CD4-positive, alpha-beta T cell (primary cell): ENCODE data around the gene EPS15. TPM values are rescaled to one million over a fixed set of nuclear protein-coding genes. Genes with fewer than 3 reads are reported as not detected.
"Not testable (repeated sequence)": the region's sequence is repeated elsewhere in the genome, so short reads cannot be mapped to it uniquely, and the experiment has no call there.

Source experiments
- ATAC-seq: fragments of 200-7000 bp; cut with Tn5 transposase; one replicate; pipeline ENCODE4 v1.10.0; 2022; ENCODE audit warnings: mild to moderate bottlenecking; ENCODE audit not compliant: poor library complexity
- CTCF ChIA-PET: fragments of 350-600 bp; sonication (Branson Sonifier 250); formaldehyde crosslinking; loops from one replicate; lab custom pipeline; 2021; ENCODE audit warnings: antibody characterized with exemption, inconsistent platforms; lab: Charles Lee
- POLR2A ChIA-PET: fragments of 350-600 bp; sonication (Branson Sonifier 250); formaldehyde crosslinking; loops from one replicate; lab custom pipeline; 2021; ENCODE audit warnings: antibody characterized with exemption, inconsistent platforms; lab: Charles Lee
- DNase-seq, 14 experiments: peaks; one replicate each; pipeline ENCODE4 v3.0.0-alpha.2; 2013 to 2020; ENCODE audit warnings: mixed read lengths in 2 of 14
- H3K27ac ChIP-seq, 2 donors: one replicate each; pipeline versions ENCODE4 v1.5.1 to v1.7.0; 2013; ENCODE audit warnings: low read length in 2 of 2, low read depth in 1 of 2, mild to moderate bottlenecking in 1 of 2
- H3K27me3 ChIP-seq, 2 experiments: 1 replicate in 1 of 2; 2 replicates in 1 of 2; pipeline versions ENCODE4 v1.6.1 to v1.7.0; 2013; ENCODE audit warnings: low read length in 2 of 2, control low read depth in 1 of 2, mild to moderate bottlenecking in 1 of 2, moderate library complexity in 1 of 2; ENCODE audit not compliant: insufficient read depth in 2 of 2, control insufficient read depth in 1 of 2
- H3K36me3 ChIP-seq: one replicate; pipeline ENCODE4 v1.6.1; 2013; ENCODE audit warnings: low read length, control low read depth; ENCODE audit not compliant: insufficient read depth
- H3K4me1 ChIP-seq: one replicate; pipeline ENCODE4 v1.6.1; 2013; ENCODE audit warnings: low read length, control low read depth; ENCODE audit not compliant: insufficient read depth
- H3K4me3 ChIP-seq: one replicate; pipeline ENCODE4 v1.5.1; 2013; ENCODE audit warnings: mild to moderate bottlenecking, low read length, moderate library complexity
- H3K9me3 ChIP-seq, 2 experiments: 1 replicate in 1 of 2; 2 replicates in 1 of 2; pipeline versions ENCODE4 v1.6.1 to v1.7.0; 2013; ENCODE audit warnings: low read length in 2 of 2, mild to moderate bottlenecking in 2 of 2, control low read depth in 1 of 2, moderate library complexity in 1 of 2; ENCODE audit not compliant: control insufficient read depth in 1 of 2, insufficient read depth in 1 of 2
- H3K27ac Mint-ChIP-seq: one replicate; pipeline ENCODE4 v1.8.0; 2020; ENCODE audit warnings: mixed read lengths
- H3K27me3 Mint-ChIP-seq: one replicate; pipeline ENCODE4 v1.8.0; 2021; ENCODE audit warnings: mixed read lengths
- H3K36me3 Mint-ChIP-seq: one replicate; pipeline ENCODE4 v1.8.0; 2021; ENCODE audit warnings: low read depth, mixed read lengths
- H3K4me1 Mint-ChIP-seq: one replicate; pipeline ENCODE4 v1.8.0; 2021; ENCODE audit warnings: low read depth, mixed read lengths
- H3K4me3 Mint-ChIP-seq: one replicate; pipeline ENCODE4 v1.8.0; 2020; ENCODE audit warnings: mild to moderate bottlenecking, mixed read lengths
- H3K9me3 Mint-ChIP-seq: one replicate; pipeline ENCODE4 v1.8.0; 2020; ENCODE audit warnings: mixed read lengths
- CTCF ChIP-seq: fragments of 200-600 bp; IDR thresholded peaks from one replicate; pipeline ENCODE4 v1.8.0; 2022; ENCODE audit warnings: antibody characterized with exemption, mild to moderate bottlenecking
- intact Hi-C, 2 experiments: fragments of 100-400 bp; cut with DNase I in 1 of 2; cut with micrococcal nuclease in 1 of 2; formaldehyde crosslinking; loops; one replicate each; pipeline versions ENCODE4 v1.15.1 to v1.9.0; 2023 to 2025; cut with DNase I, micrococcal nuclease
- total RNA-seq, 174 experiments: library from RNA in 2 of 174; stranded (reverse) in 2 of 174; gene quantifications; one replicate each; pipeline ENCODE4 v1.2.3 and lab custom pipeline; 2021 to 2026

Gene EPS15
- total RNA-seq, 2 experiments from 2014 or later, result 44.5 to 47.9 TPM

- no peak for TF ChIP-seq CTCF
- Mint-ChIP-seq H3K4me3 (no peak overlapping the region), H3K27me3 (no peaks in the 10 kb centered on the region), H3K4me1 (no peaks in the 10 kb centered on the region), H3K27ac (no peak overlapping the region), H3K9me3 (no peaks in the 10 kb centered on the region), H3K36me3 (peaks cover 72% of the 10 kb centered on the region)
- DNase-seq (no peak), ATAC-seq (no peak)
- Histone ChIP-seq H3K4me3 (no peak overlapping the region), H3K36me3 (peaks cover 28% of the 10 kb centered on the region), H3K27ac (no peak overlapping the region), H3K9me3 (no peaks in the 10 kb centered on the region), H3K4me1 (no peaks in the 10 kb centered on the region), H3K27me3 (no peaks in the 10 kb centered on the region)
- ChIA-PET CTCF (no interaction called here), POLR2A (no interaction called here)
- intact Hi-C loops, result no loop called here
These were observed 66.1 kb downstream of the EPS15 start for GRCh38 chr1:51453010-51453409.

DNA sequence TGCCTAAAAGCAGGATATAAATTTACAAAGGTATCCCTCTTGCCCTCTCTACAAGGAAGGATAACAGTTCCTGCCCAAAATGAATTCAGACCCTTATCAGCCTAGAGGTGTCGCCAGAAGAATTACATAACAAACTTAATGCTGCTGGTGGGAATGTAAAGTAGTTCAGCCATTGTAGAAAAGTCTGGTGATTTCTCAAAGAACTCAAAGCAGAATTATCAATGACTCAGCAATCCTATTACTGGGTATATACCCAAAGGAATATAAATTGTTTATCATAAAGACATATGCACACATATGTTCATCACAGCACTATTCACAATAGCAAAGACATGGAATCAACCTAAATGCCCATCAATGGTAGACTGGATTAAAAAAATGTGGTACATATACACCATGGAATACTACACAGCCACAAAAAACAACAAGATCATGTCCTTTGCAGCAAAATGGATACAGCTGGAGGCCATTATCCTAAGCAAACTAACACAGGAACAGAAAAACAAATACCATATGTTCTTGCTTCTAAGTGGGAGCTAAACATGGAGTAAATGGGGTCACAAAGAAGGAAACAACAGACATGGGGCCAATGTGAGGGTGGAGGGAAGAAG is 70.1 kb downstream of the EPS15 start:
- peaks cover 39% of the 10 kb centered on the region for H3K36me3 ChIP-seq
- POLR2A ChIA-PET, H3K4me3 ChIP-seq, H3K9me3 ChIP-seq, DNase-seq, CTCF ChIA-PET, H3K27ac Mint-ChIP-seq, H3K9me3 Mint-ChIP-seq, H3K4me1 ChIP-seq, H3K27me3 ChIP-seq, H3K27ac ChIP-seq, H3K27me3 Mint-ChIP-seq, H3K4me3 Mint-ChIP-seq, ATAC-seq, H3K4me1 Mint-ChIP-seq, intact Hi-C loops: not testable (repeated sequence)
- peaks cover 81% of the 10 kb centered on the region for H3K36me3 Mint-ChIP-seq

DNA sequence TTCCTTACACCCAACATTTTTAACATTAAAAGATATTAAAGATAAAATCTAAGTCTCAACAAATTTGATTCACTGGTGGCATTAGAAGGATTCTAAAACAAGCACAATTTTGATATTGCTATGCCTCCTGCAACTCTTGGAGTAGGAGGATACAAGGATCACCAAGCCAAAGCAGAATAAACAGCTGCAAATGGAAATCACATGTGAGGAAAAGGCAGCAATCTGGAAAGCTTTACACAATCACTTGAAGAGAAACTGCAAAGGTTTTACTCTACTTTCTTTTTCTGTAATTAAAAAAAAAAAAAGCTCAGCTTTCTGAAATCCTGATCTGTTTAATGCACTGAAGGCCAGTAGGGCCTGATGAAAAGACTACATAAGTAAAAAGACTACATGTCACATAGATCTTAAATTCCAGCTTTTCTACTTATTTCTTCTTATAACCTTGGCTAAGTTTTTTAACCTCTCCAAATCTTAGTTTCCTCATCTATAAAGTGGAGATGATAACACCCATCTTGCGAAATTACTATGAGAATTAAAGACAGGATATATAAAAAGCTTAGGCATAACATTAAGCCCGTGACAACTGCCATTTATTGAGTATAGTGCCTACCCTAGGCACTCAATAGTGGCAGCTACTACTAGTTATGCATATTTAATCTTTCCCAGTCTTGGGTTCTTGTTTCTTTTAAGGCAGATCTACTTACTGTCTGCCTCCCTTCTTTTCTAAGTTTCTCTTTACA is 73.5 kb downstream of the EPS15 start:
- ChIA-PET CTCF (interaction anchor here (1.2 kb wide), 1 partner anchor 90 kb away, joined by 4 read pairs; no protein-coding TSS in a partner anchor), POLR2A (interaction anchor here (0.7 to 1.7 kb wide), 2 partner anchors 12 to 18 kb away, joined by 3 to 5 read pairs; no protein-coding TSS in a partner anchor)
- Mint-ChIP-seq H3K4me3 (no peak overlapping the region), H3K36me3 (peaks cover 93% of the 10 kb centered on the region), H3K4me1 (peaks cover 13% of the 10 kb centered on the region), H3K9me3 (no peaks in the 10 kb centered on the region), H3K27me3 (no peaks in the 10 kb centered on the region), H3K27ac (no peak overlapping the region)
- no peaks in the 10 kb centered on the region for H3K27me3 ChIP-seq
- H3K36me3 ChIP-seq, result peaks cover 43% of the 10 kb centered on the region
- ATAC-seq (no peak), DNase-seq (no peak)
- H3K4me3 ChIP-seq, result no peak overlapping the region
- H3K4me1 ChIP-seq, result no peaks in the 10 kb centered on the region
- no peak for TF ChIP-seq CTCF
- intact Hi-C loops, result no loop called here
- no peaks in the 10 kb centered on the region for H3K9me3 ChIP-seq
- no peak overlapping the region for H3K27ac ChIP-seq
